ENCODE data around the gene RLN3.

GRCh38 chr19:14027856-14028450, at the start of gene RLN3:
- TF ChIP-seq TAF1 (IDR thresholded peaks at IDR 0.05; ENCODE audit: control insufficient read depth, extremely low read depth, insufficient read depth, low read length, severe bottlenecking), result no peak
- TF ChIP-seq NBN (IDR thresholded peaks at IDR 0.05; ENCODE audit: low read depth), result no peak
- TF ChIP-seq CTCF (IDR thresholded peaks at IDR 0.05 in 2 of 3, conservative IDR thresholded peaks at IDR 0.05 in 1 of 3; ENCODE audit: insufficient read depth in 2 of 3, low read depth in 1 of 3, low read length in 3 of 3), result no peak
- TF ChIP-seq ESRRA (IDR thresholded peaks at IDR 0.05; ENCODE audit: borderline replicate concordance, low read depth), result no peak
- no peak for TF ChIP-seq IRF2 (CRISPR knock-in tag; IDR thresholded peaks at IDR 0.05)

Data from K562 (cell line).